Peyer's patch (tissue), 4 donors: ENCODE data around the gene ARMS2.

ENCODE experiments used
- CTCF ChIP-seq, 6 experiments: fragments of 450-650 bp in 4 of 6; fragments of 200-600 bp in 2 of 6; sonication (generic) in 1 of 6; IDR thresholded peaks; one replicate each; pipeline ENCODE4 v1.5.1; 2017 to 2019; ENCODE audit warnings: antibody characterized with exemption in 6 of 6, mild to moderate bottlenecking in 3 of 6, moderate library complexity in 1 of 6
- POLR2A ChIP-seq, 2 donors: fragments of 450-650 bp; IDR thresholded peaks; one replicate each; pipeline ENCODE4 v1.5.1; 2017; ENCODE audit warnings: antibody characterized with exemption in 2 of 2, mild to moderate bottlenecking in 2 of 2, moderate library complexity in 2 of 2

DNA sequence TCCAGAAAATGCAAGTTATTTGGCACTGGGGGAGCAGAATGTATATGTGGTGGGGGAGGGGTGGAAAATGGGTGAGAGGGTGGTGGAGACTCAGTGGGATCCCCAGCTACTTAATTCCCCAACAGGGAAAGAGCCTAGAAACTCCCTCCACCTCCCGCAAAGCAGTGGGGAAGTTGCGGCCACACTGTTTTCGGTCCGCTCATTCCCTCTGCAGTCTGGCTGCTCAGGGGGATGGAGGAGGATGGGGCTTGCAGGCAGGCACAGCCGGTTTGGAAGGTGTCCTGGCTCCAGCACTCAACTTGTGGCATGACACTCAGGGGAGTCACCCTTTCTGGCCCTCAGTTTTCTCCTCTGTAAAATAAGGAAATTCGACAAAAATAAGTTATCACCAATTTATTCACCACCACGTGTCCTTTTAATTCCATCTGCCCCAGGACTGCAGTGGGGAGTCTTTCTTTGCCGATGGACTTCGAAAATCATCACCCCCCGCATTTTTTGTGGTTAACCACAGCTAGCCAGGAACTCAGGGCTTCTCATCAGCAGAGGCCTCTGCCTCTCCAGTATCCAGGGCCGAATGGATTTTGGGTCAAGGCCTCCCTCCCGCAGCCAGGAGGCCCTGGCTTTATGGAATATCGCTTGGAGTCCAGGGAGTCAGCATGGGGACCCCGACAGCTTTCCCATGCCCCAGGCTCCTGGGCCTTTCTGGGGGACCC, 5.3 kb downstream of the ARMS2 start:
- no peak for TF ChIP-seq CTCF (IDR thresholded peaks at IDR 0.05)
- no peak for TF ChIP-seq POLR2A (IDR thresholded peaks at IDR 0.05)
